Gastroesophageal sphincter (tissue), 2 donors: ENCODE results near the gene TSHZ2.

Source experiments
- EP300 ChIP-seq: sonication (generic); formaldehyde crosslinking; IDR thresholded peaks from one replicate; pipeline ENCODE4 v1.6.1; 2017; ENCODE audit warnings: antibody characterized with exemption, mild to moderate bottlenecking
- POLR2A ChIP-seq, 2 donors: fragments of 450-650 bp; IDR thresholded peaks; one replicate each; pipeline ENCODE4 v1.6.1; 2017; ENCODE audit warnings: antibody characterized with exemption in 2 of 2, mild to moderate bottlenecking in 2 of 2, moderate library complexity in 1 of 2

- TF ChIP-seq POLR2A (IDR thresholded peaks at IDR 0.05): no peak
- no peak for TF ChIP-seq EP300
Measured at GRCh38 chr20:53360852-53361251, 388.7 kb downstream of the TSHZ2 start.
